PC-9 (cell line): ENCODE data around the gene RUNX2. TPM values are rescaled to one million over a fixed set of nuclear protein-coding genes. Genes with fewer than 3 reads are reported as not detected.
"Not testable (repeated sequence)": the region's sequence is repeated elsewhere in the genome, so short reads cannot be mapped to it uniquely, and the experiment has no call there.

Experiments
- Bru-seq: library from RNA; stranded (reverse); fragments of 400-500 nt; gene quantifications from one replicate; lab custom pipeline; 2021; lab: Mats Ljungman, UMichigan
- BruChase-seq, 2 experiments: library from RNA; stranded (reverse); fragments of 400-500 nt; gene quantifications; one replicate each; lab custom pipeline; 2021; lab: Mats Ljungman, UMichigan
- BruUV-seq: library from RNA; stranded (reverse); fragments of 400-500 nt; replicated peaks from 2 replicates; lab custom pipeline; 2021; lab: Mats Ljungman, UMichigan
- CTCF ChIA-PET: fragments of 300-600 bp; sonication (Branson Sonifier 250); formaldehyde crosslinking; loops from one replicate; lab custom pipeline; 2022; ENCODE audit warnings: antibody characterized with exemption; lab: Charles Lee
- POLR2A ChIA-PET: fragments of 300-600 bp; sonication (Branson Sonifier 250); formaldehyde crosslinking; loops from one replicate; lab custom pipeline; 2022; ENCODE audit warnings: antibody characterized with exemption; ENCODE audit not compliant: unreplicated experiment; lab: Charles Lee
- DNase-seq, 2 experiments: peaks; one replicate each; pipeline versions ENCODE4 v3.0.0 to v3.0.0-alpha.2; 2015 to 2022; ENCODE audit warnings: mixed read lengths in 1 of 2
- H2AFZ ChIP-seq: fragments of 200-600 bp; sonication (generic); 2 replicates; pipeline ENCODE4 v1.8.1; 2017; ENCODE audit warnings: antibody characterized with exemption
- H3F3A ChIP-seq: fragments of 200-600 bp; sonication (generic); 2 replicates; pipeline ENCODE4 v1.8.1; 2017; ENCODE audit warnings: antibody characterized with exemption, mild to moderate bottlenecking, low read depth; ENCODE audit not compliant: insufficient read depth
- H3K27ac ChIP-seq: fragments of 200-600 bp; sonication (generic); 2 replicates; pipeline ENCODE4 v1.6.1; 2016; ENCODE audit warnings: mixed run types
- H3K27me3 ChIP-seq: fragments of 200-600 bp; sonication (generic); 2 replicates; pipeline ENCODE4 v1.6.1; 2016; ENCODE audit warnings: low read depth, mixed run types; ENCODE audit not compliant: insufficient read depth
- H3K36me3 ChIP-seq: fragments of 200-600 bp; sonication (generic); 2 replicates; pipeline ENCODE4 v1.6.1; 2016; ENCODE audit warnings: low read depth, mixed run types
- H3K4me1 ChIP-seq: fragments of 200-600 bp; sonication (generic); replicated peaks from 2 replicates; pipeline ENCODE4 v1.6.1; 2016; ENCODE audit warnings: mixed run types; ENCODE audit not compliant: insufficient read depth
- H3K4me2 ChIP-seq: fragments of 200-600 bp; sonication (generic); 2 replicates; pipeline ENCODE4 v1.6.1; 2017; ENCODE audit warnings: mixed run types
- H3K4me3 ChIP-seq: fragments of 200-600 bp; sonication (generic); 2 replicates; pipeline ENCODE4 v1.6.1; 2016; ENCODE audit warnings: mixed run types
- H3K79me2 ChIP-seq: fragments of 200-600 bp; sonication (generic); 2 replicates; pipeline ENCODE4 v1.6.1; 2017; ENCODE audit warnings: low read depth, mixed run types
- H3K9me2 ChIP-seq: fragments of 200-600 bp; sonication (generic); 2 replicates; pipeline ENCODE4 v1.8.1; 2017; ENCODE audit warnings: mild to moderate bottlenecking; ENCODE audit not compliant: insufficient read depth
- H3K9me3 ChIP-seq: fragments of 200-600 bp; sonication (generic); 2 replicates; pipeline ENCODE4 v1.8.1; 2016; ENCODE audit warnings: low read depth; ENCODE audit not compliant: insufficient read depth
- H4K20me1 ChIP-seq: fragments of 200-600 bp; sonication (generic); 2 replicates; pipeline ENCODE4 v1.8.1; 2017; ENCODE audit not compliant: insufficient read depth
- EZH2 ChIP-seq: fragments of 200-600 bp; sonication (generic); IDR thresholded peaks from 2 replicates; pipeline ENCODE4 v1.8.0; 2017; ENCODE audit warnings: antibody characterized with exemption, low read depth
- intact Hi-C: fragments of 100-400 bp; cut with micrococcal nuclease; formaldehyde crosslinking; loops from one replicate; pipeline ENCODE4 v1.10.0; 2022; ENCODE audit not compliant: unreplicated experiment
- long read RNA-seq: library from polyadenylated mRNA; stranded (forward); transcript quantifications from one replicate; pipeline ENCODE4 v2.0.0, GENCODE V29; 2022
- total RNA-seq: library from RNA; stranded (reverse); gene quantifications from 2 replicates; pipeline ENCODE4 v1.2.3, GENCODE V29; 2021
- TF ChIP-seq, protein P1 (sequence below): fragments of 200-600 bp; sonication (generic); conservative IDR thresholded peaks from 2 replicates; pipeline ENCODE4 v1.6.1; 2017; ENCODE audit warnings: mixed run types, antibody characterized with exemption, mild to moderate bottlenecking, moderate library complexity

Gene RUNX2
- total RNA-seq (10.4 and 12.5 TPM in 2 replicates), Bru-seq, nascent RNA (percentile 64 among the genes with signal in this experiment), BruChase-seq, experiment 1, labeled RNA remaining after a 2-hour chase (percentile 58 among the genes with signal in this experiment), BruChase-seq, experiment 2, labeled RNA remaining after a 6-hour chase (percentile 40 among the genes with signal in this experiment)
- long read RNA-seq, full-length matches to known transcripts = 4 of 17 reads
- long read RNA-seq, partial matches to known transcripts = 0 of 17 reads
- long read RNA-seq, other reads (novel, unspliced or antisense) = 13 of 17 reads

DNA sequence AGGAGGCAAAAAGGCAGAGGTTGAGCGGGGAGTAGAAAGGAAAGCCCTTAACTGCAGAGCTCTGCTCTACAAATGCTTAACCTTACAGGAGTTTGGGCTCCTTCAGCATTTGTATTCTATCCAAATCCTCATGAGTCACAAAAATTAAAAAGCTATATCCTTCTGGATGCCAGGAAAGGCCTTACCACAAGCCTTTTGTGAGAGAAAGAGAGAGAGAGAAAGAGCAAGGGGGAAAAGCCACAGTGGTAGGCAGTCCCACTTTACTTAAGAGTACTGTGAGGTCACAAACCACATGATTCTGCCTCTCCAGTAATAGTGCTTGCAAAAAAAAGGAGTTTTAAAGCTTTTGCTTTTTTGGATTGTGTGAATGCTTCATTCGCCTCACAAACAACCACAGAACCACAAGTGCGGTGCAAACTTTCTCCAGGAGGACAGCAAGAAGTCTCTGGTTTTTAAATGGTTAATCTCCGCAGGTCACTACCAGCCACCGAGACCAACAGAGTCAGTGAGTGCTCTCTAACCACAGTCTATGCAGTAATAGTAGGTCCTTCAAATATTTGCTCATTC is at the start of gene RUNX2:
RUNX2 (plus strand) TSS at position 375 of the 567 bp plus-strand sequence. CDS start 397 bp downstream, outside the sequence.
- ChIA-PET POLR2A (no interaction called here), CTCF (no interaction called here)
- Histone ChIP-seq H3K4me1 (no peaks in the 10 kb centered on the region), H3K9me2 (peaks cover 3% of the 10 kb centered on the region; the same call in 1 of the 2 replicates), H3K4me2 (no peak within 1 kb of the TSS), H4K20me1 (no peaks in the 10 kb centered on the region), H3K4me3 (no peak within 1 kb of the TSS), H3K79me2 (no peaks in the 10 kb centered on the region), H3K27ac (no peak within 1 kb of the TSS), H2AFZ (no peak within 1 kb of the TSS), H3K36me3 (no peaks in the 10 kb centered on the region), H3K27me3 (no peaks in the 10 kb centered on the region), H3F3A (no peaks in the 10 kb centered on the region), H3K9me3 (no peaks in the 10 kb centered on the region)
- DNase-seq = no peak
- intact Hi-C loops = no loop called here
- TF ChIP-seq EZH2 = no peak
- TF ChIP-seq, protein P1, sequence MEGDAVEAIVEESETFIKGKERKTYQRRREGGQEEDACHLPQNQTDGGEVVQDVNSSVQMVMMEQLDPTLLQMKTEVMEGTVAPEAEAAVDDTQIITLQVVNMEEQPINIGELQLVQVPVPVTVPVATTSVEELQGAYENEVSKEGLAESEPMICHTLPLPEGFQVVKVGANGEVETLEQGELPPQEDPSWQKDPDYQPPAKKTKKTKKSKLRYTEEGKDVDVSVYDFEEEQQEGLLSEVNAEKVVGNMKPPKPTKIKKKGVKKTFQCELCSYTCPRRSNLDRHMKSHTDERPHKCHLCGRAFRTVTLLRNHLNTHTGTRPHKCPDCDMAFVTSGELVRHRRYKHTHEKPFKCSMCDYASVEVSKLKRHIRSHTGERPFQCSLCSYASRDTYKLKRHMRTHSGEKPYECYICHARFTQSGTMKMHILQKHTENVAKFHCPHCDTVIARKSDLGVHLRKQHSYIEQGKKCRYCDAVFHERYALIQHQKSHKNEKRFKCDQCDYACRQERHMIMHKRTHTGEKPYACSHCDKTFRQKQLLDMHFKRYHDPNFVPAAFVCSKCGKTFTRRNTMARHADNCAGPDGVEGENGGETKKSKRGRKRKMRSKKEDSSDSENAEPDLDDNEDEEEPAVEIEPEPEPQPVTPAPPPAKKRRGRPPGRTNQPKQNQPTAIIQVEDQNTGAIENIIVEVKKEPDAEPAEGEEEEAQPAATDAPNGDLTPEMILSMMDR = no peak
- no TSS peak for BruUV-seq

DNA sequence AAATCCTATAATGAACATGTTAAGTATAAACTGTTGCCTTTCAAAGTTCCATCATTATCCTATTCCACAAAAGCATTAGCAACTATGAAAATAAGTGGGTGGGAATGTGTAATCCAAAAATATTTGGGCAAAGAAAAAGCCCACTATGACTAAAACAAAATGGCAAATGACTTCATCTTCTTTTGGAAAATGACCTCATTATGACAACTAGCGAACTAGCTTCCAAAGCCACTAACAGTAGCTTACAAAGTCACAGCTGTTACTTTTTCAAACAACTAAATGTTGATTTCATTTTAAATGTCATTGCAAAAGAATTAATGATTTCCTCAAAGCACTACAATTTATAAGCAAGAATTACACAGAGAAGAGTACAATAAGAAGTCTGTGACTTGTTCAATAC is 49.8 kb upstream of the RUNX2 start:
- ChIA-PET POLR2A (no interaction called here), CTCF (no interaction called here)
- no peak overlapping the region for H3K4me3 ChIP-seq
- intact Hi-C loops = no loop called here
- H3K4me1 ChIP-seq = no peaks in the 10 kb centered on the region
- no peak overlapping the region for H3K4me2 ChIP-seq
- DNase-seq = no peak
- H3K36me3 ChIP-seq = no peaks in the 10 kb centered on the region
- no peaks in the 10 kb centered on the region for H3K27me3 ChIP-seq
- no peaks in the 10 kb centered on the region for H3F3A ChIP-seq
- TF ChIP-seq EZH2 = no peak
- TF ChIP-seq, protein P1 = no peak
- H3K79me2 ChIP-seq = no peaks in the 10 kb centered on the region
- no peaks in the 10 kb centered on the region; the same call in 1 of the 2 replicates for H3K9me2 ChIP-seq
- H3K27ac ChIP-seq = no peak overlapping the region
- no peaks in the 10 kb centered on the region for H3K9me3 ChIP-seq
- H2AFZ ChIP-seq = no peak overlapping the region
- H4K20me1 ChIP-seq = no peaks in the 10 kb centered on the region
- no TSS peak for BruUV-seq

DNA sequence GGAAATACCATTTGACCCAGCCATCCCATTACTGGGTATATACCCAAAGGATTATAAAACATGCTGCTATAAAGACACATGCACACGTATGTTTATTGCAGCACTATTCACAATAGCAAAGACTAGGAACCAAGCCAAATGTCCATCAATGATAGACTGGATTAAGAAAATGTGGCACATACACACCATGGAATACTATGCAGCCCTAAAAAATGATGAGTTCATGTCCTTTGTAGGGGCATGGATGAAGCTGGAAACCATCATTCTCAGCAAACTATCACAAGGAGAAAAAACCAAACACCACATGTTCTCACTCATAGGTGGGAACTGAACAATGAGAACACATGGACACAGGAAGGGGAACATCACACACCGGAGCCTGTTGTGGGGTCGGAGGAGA is 41.4 kb upstream of the RUNX2 start:
- H4K20me1 ChIP-seq, H3K27me3 ChIP-seq, intact Hi-C loops, H3K79me2 ChIP-seq, BruUV-seq, H3K27ac ChIP-seq, H3K4me3 ChIP-seq, DNase-seq, H3K9me3 ChIP-seq, H3F3A ChIP-seq, CTCF ChIA-PET, POLR2A ChIA-PET, H3K9me2 ChIP-seq, H3K4me1 ChIP-seq, H3K36me3 ChIP-seq, H3K4me2 ChIP-seq, H2AFZ ChIP-seq: not testable (repeated sequence)
